Measurements from ENCODE around the gene GAPVD1. TPM values are rescaled to one million over a fixed set of nuclear protein-coding genes. Genes with fewer than 3 reads are reported as not detected.

GAPVD1 gene
- total RNA-seq, 1 donor from 2014 or later, result 43.5 TPM

DNA sequence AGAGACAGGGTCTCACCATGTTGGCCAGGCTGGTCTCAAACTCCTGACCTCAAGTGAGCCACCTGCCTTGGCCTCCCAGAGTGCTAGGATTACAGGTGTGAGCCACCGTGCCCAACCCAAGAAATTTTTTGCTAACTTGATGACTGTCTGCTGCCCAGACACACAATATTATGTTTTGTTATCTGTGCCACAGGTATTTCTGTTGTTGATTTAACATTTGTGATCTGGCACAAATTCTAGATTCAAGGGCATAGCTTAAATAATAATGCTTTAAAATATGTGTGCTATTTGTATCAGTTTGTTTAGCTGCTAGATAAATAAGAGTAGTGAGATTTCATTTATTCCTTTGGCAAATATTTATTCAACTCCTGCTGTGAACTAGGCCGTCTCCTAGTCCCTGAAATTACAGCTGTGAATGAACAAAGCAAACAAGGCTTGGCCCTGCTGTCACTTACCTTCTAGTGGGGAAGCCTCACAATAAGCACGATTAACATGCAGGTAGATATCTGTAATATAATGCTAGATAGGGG lies 35.3 kb downstream of the GAPVD1 start:
- Histone ChIP-seq H3K79me2 (ENCODE audit: low read depth) (peaks cover 18% of the 10 kb centered on the region), H3K9ac (no peak overlapping the region), H3K27me3 (no peaks in the 10 kb centered on the region), H3K9me3 (ENCODE audit: low read depth) (no peaks in the 10 kb centered on the region), H3K4me2 (no peak overlapping the region), H3K4me1 (no peaks in the 10 kb centered on the region), H3K27ac (no peak overlapping the region), H2AFZ (replicated peaks) (no peak overlapping the region), H3F3A (ENCODE audit: low read depth) (peaks cover 8% of the 10 kb centered on the region), H3K36me3 (no peaks in the 10 kb centered on the region), H4K20me1 (ENCODE audit: low read depth) (peaks cover 11% of the 10 kb centered on the region), H3K4me3 (no peak overlapping the region)
- TF ChIP-seq, protein P1, sequence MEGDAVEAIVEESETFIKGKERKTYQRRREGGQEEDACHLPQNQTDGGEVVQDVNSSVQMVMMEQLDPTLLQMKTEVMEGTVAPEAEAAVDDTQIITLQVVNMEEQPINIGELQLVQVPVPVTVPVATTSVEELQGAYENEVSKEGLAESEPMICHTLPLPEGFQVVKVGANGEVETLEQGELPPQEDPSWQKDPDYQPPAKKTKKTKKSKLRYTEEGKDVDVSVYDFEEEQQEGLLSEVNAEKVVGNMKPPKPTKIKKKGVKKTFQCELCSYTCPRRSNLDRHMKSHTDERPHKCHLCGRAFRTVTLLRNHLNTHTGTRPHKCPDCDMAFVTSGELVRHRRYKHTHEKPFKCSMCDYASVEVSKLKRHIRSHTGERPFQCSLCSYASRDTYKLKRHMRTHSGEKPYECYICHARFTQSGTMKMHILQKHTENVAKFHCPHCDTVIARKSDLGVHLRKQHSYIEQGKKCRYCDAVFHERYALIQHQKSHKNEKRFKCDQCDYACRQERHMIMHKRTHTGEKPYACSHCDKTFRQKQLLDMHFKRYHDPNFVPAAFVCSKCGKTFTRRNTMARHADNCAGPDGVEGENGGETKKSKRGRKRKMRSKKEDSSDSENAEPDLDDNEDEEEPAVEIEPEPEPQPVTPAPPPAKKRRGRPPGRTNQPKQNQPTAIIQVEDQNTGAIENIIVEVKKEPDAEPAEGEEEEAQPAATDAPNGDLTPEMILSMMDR (IDR thresholded peaks at IDR 0.05), result no peak
- TF ChIP-seq EZH2phosphoT487 (IDR thresholded peaks at IDR 0.05) (no peak), EZH2 (IDR thresholded peaks at IDR 0.05) (no peak)
- Mint-ChIP-seq H3K4me3 (no peak overlapping the region), H3K27me3 (ENCODE audit: insufficient read depth, low read depth) (no peaks in the 10 kb centered on the region), H3K9me3 (no peaks in the 10 kb centered on the region), H3K27ac (no peak overlapping the region), H3K36me3 (peaks cover 3% of the 10 kb centered on the region), H3K4me1 (peaks cover 5% of the 10 kb centered on the region)
- no peak for DNase-seq (ENCODE audit: low spot score)

GRCh38 chr9:125297917-125298316 lies 36.3 kb downstream of the GAPVD1 start:
- TF ChIP-seq, protein P1 (IDR thresholded peaks at IDR 0.05), result no peak
- TF ChIP-seq EZH2 (IDR thresholded peaks at IDR 0.05), result no peak
- TF ChIP-seq EZH2phosphoT487 (IDR thresholded peaks at IDR 0.05), result no peak
- Histone ChIP-seq H3F3A (ENCODE audit: low read depth) (peaks cover 5% of the 10 kb centered on the region), H3K79me2 (ENCODE audit: low read depth) (peaks cover 18% of the 10 kb centered on the region), H3K4me3 (no peak overlapping the region), H3K9me3 (ENCODE audit: low read depth) (no peaks in the 10 kb centered on the region), H4K20me1 (ENCODE audit: low read depth) (peaks cover 11% of the 10 kb centered on the region), H3K9ac (no peak overlapping the region), H3K27ac (no peak overlapping the region), H3K4me2 (no peak overlapping the region), H3K4me1 (no peaks in the 10 kb centered on the region), H3K27me3 (no peaks in the 10 kb centered on the region), H3K36me3 (no peaks in the 10 kb centered on the region), H2AFZ (replicated peaks) (no peak overlapping the region)
- peaks cover 5% of the 10 kb centered on the region for H3K4me1 Mint-ChIP-seq
- no peaks in the 10 kb centered on the region for H3K27me3 Mint-ChIP-seq (ENCODE audit: insufficient read depth, low read depth)
- H3K4me3 Mint-ChIP-seq, result no peak overlapping the region
- H3K27ac Mint-ChIP-seq, result no peak overlapping the region
- H3K36me3 Mint-ChIP-seq, result peaks cover 12% of the 10 kb centered on the region
- H3K9me3 Mint-ChIP-seq, result no peaks in the 10 kb centered on the region
- no peak for DNase-seq (ENCODE audit: low spot score)

- peaks cover 5% of the 10 kb centered on the region for H3K4me1 Mint-ChIP-seq
- H3K79me2 ChIP-seq (ENCODE audit: low read depth), result no peaks in the 10 kb centered on the region
These were observed 40.6 kb downstream of the GAPVD1 start for GRCh38 chr9:125302241-125302640.

More at GRCh38 chr9:125302241-125302640, 40.6 kb downstream of the GAPVD1 start:
- no peak overlapping the region for H2AFZ ChIP-seq (replicated peaks)
- no peak overlapping the region for H3K4me3 ChIP-seq
- TF ChIP-seq, protein P1 (IDR thresholded peaks at IDR 0.05), result no peak
- TF ChIP-seq EZH2 (IDR thresholded peaks at IDR 0.05), result no peak
- no peak for TF ChIP-seq EZH2phosphoT487 (IDR thresholded peaks at IDR 0.05)
- peaks cover 24% of the 10 kb centered on the region for H3K36me3 Mint-ChIP-seq
- no peak overlapping the region for H3K9ac ChIP-seq
- peaks cover under 1% of the 10 kb centered on the region for H3K27me3 Mint-ChIP-seq (ENCODE audit: insufficient read depth, low read depth)
- H3K27ac Mint-ChIP-seq, result no peak overlapping the region
- H3K9me3 Mint-ChIP-seq, result no peaks in the 10 kb centered on the region
- H3K36me3 ChIP-seq, result no peaks in the 10 kb centered on the region
- no peaks in the 10 kb centered on the region for H3K4me1 ChIP-seq
- no peak overlapping the region for H3K4me3 Mint-ChIP-seq
- no peaks in the 10 kb centered on the region for H3K9me3 ChIP-seq (ENCODE audit: low read depth)
- H3F3A ChIP-seq (ENCODE audit: low read depth), result no peaks in the 10 kb centered on the region
- DNase-seq (ENCODE audit: low spot score), result no peak
- H3K27me3 ChIP-seq, result no peaks in the 10 kb centered on the region
- no peak overlapping the region for H3K4me2 ChIP-seq
- peaks cover 5% of the 10 kb centered on the region for H4K20me1 ChIP-seq (ENCODE audit: low read depth)
- no peak overlapping the region for H3K27ac ChIP-seq
